HUES48 (cell line): ENCODE data around the gene WDFY4.

Source experiments
- H3K27ac ChIP-seq: one replicate; pipeline ENCODE4 v1.7.0; 2013; ENCODE audit warnings: low read depth, low read length, inconsistent platforms
- H3K27me3 ChIP-seq: 2 replicates; pipeline ENCODE4 v1.6.1; 2013; ENCODE audit warnings: mild to moderate bottlenecking, low read length; ENCODE audit not compliant: control insufficient read depth, insufficient read depth
- H3K36me3 ChIP-seq: 2 replicates; pipeline ENCODE4 v1.6.1; 2013; ENCODE audit warnings: low read length; ENCODE audit not compliant: control insufficient read depth, insufficient read depth
- H3K4me1 ChIP-seq: 2 replicates; pipeline ENCODE4 v1.6.1; 2013; ENCODE audit warnings: mild to moderate bottlenecking, low read length; ENCODE audit not compliant: control insufficient read depth, insufficient read depth
- H3K4me3 ChIP-seq: 2 replicates; pipeline ENCODE4 v1.5.1; 2013; ENCODE audit warnings: mild to moderate bottlenecking, low read depth, low read length
- H3K9ac ChIP-seq: 2 replicates; pipeline ENCODE4 v1.6.1; 2013; ENCODE audit warnings: mild to moderate bottlenecking, low read depth, low read length, moderate library complexity
- H3K9me3 ChIP-seq: 2 replicates; pipeline ENCODE4 v1.6.1; 2013; ENCODE audit warnings: low read length; ENCODE audit not compliant: control insufficient read depth, insufficient read depth

The WDFY4 gene

DNA sequence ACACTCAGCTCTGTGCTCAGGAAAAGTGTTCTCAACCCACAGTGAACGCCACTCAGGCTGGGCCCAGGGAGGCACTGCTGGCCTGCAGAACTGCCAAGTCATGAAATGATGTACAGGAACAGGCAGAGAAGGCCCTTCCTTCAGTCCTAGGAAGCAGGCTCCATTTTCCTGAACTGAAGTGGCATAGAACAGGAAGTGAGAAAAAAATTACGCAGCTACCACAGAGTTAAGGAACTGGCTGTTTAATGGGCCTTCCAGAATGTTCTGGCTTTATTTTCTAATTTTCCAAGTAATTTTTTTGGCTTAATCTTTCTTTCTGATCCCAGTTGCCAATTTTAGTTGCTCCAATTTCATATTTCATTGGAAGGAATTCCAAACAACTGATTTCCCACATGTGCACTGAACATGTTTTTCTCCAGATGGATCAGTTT lies 215.7 kb downstream of the WDFY4 start:
- no peak overlapping the region for H3K4me3 ChIP-seq
- H3K9ac ChIP-seq, result no peak overlapping the region
- H3K9me3 ChIP-seq, result no peaks in the 10 kb centered on the region
- H3K36me3 ChIP-seq, result no peaks in the 10 kb centered on the region
- H3K27me3 ChIP-seq, result no peaks in the 10 kb centered on the region
- H3K27ac ChIP-seq, result no peak overlapping the region
- H3K4me1 ChIP-seq, result no peaks in the 10 kb centered on the region

DNA sequence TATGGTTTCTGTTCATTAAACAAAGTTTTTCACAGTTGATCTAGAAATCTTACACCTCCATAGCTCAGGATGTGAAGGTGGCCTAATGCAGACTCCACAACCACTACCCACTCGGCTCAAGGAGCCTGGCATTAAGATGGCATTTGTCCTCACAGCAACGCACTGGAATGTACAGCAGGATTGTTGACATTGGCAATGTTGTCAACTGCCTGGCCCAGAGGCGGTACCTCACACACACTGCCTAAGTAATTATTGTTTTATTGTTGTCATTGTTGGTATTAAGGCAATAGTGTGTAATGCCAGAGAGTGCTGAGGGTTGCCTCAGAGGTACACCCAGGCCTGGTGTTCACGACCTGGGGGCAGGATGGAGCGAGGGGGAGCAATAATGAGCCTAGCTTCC lies 216.6 kb downstream of the WDFY4 start:
- Histone ChIP-seq H3K36me3 (no peaks in the 10 kb centered on the region), H3K27me3 (no peaks in the 10 kb centered on the region), H3K9ac (no peak overlapping the region)

DNA sequence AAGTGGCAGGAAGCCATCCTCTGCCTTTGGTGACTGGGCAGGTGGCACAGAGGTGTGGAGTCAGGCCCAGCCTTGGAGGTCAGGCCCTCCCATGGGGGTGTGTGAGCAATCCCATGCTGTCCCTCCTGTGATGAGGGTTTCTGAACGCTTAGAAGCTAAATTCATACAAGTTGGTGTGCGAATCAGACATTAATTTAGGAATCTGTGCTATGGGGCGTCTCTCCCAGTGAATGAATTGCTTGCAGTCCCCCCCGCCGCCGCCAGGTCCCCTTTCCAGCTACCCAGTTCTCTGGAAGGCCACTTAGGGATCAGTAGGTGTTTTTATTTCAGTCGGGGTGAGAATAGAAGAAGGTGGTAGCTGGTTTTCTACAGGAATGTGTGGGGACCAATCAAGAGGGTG lies 217.4 kb downstream of the WDFY4 start:
- H3K36me3 ChIP-seq, result no peaks in the 10 kb centered on the region
- H3K27ac ChIP-seq, result no peak overlapping the region
- H3K4me3 ChIP-seq, result no peak overlapping the region
- no peak overlapping the region for H3K9ac ChIP-seq
- H3K27me3 ChIP-seq, result no peaks in the 10 kb centered on the region
- H3K4me1 ChIP-seq, result peaks cover 4% of the 10 kb centered on the region; the same call in 1 of the 2 replicates
- no peaks in the 10 kb centered on the region for H3K9me3 ChIP-seq

More for the DNA sequence above, 216.6 kb downstream of the WDFY4 start:
- Histone ChIP-seq H3K27ac (no peak overlapping the region), H3K4me1 (peaks cover 2% of the 10 kb centered on the region; the same call in 1 of the 2 replicates), H3K9me3 (no peaks in the 10 kb centered on the region), H3K4me3 (no peak overlapping the region)

DNA sequence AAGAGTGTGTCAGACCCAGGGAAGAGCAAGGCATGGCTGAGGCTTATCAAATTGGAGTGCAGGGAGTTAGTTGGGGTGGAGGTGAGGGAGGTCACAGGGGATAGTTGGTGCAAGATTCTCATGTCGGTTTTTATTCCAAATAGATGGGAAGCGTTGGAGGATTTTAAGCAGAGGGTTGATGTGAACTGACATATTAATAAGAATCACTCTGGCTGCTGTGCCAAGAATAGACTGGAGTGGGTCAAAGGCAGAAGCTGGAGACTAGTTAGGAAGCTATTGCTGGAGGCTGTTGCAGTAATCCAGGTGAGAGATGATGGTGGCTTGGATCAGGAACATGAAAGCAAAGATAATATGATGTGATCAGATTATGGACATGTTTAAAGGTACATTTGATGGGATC lies 218.5 kb downstream of the WDFY4 start:
- no peak overlapping the region for H3K27ac ChIP-seq
- H3K9ac ChIP-seq, result no peak overlapping the region
- H3K27me3 ChIP-seq, result no peaks in the 10 kb centered on the region
- H3K4me3 ChIP-seq, result no peak overlapping the region
- no peaks in the 10 kb centered on the region for H3K9me3 ChIP-seq
- peaks cover 4% of the 10 kb centered on the region; the same call in 1 of the 2 replicates for H3K4me1 ChIP-seq
- H3K36me3 ChIP-seq, result no peaks in the 10 kb centered on the region

DNA sequence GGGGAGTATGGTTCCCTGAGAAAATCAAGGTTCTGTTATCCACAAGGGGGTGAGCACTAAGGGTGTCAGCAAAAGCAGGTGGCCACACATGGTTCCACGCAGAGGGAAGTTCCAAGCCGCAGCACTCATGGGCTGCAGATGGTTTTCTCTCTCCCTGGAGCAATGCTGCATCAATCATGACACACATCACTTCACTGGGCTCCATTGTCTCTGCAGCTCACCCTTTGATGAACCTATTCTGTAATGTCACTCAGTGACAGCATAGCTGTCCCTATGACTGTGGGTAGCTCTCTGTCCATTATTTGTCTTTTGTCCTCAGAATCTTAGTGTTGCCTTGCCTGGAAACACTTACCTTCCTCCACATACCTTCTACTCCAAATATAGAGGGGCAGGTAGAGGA lies 220.2 kb downstream of the WDFY4 start:
- Histone ChIP-seq H3K27me3 (no peaks in the 10 kb centered on the region), H3K4me1 (peaks cover 4% of the 10 kb centered on the region; the same call in 1 of the 2 replicates), H3K27ac (no peak overlapping the region), H3K36me3 (no peaks in the 10 kb centered on the region), H3K9me3 (no peaks in the 10 kb centered on the region), H3K4me3 (no peak overlapping the region), H3K9ac (no peak overlapping the region)

DNA sequence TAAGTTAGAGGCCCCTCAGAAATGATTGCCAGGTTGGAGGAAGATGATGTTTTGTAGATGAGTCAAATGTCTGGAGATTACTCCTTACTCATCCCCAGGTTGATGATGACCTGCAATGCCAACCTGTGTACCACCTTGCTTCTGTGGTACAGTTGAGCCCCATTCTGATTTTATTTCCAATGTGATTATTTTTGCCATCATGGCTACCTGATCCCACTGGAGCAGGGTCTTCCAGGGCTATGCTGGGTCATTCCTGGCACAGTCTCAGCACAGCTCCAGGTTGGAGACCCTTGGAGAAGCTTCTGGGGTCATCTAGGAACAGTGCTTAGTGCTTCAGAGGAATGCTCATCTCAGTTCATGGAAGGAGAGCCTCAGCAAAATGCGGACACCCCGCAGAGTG lies 220.6 kb downstream of the WDFY4 start:
- Histone ChIP-seq H3K4me1 (peaks cover 4% of the 10 kb centered on the region; the same call in 1 of the 2 replicates), H3K9ac (no peak overlapping the region), H3K27ac (no peak overlapping the region), H3K27me3 (no peaks in the 10 kb centered on the region), H3K4me3 (no peak overlapping the region), H3K36me3 (no peaks in the 10 kb centered on the region), H3K9me3 (no peaks in the 10 kb centered on the region)

DNA sequence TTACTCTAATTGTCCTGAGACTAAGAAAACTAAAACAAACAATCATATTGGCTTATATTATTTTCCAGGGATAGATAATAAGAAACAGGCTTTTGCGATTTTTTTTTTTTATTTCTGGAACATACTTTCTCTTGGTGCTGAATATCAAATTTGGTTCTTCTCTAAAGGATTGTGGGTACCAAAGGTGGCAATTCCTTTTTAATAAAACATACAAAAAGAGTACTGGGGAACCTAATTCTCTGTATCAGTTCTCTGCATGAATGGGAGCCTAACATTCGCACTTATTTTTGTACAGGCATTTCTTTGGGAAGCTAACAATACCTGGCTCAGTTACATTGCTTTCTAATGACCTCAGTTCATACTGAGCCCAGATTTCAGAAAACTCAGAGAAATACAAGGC lies 222.2 kb downstream of the WDFY4 start:
- H3K36me3 ChIP-seq, result no peaks in the 10 kb centered on the region
- H3K9ac ChIP-seq, result no peak overlapping the region
- H3K27me3 ChIP-seq, result no peaks in the 10 kb centered on the region

DNA sequence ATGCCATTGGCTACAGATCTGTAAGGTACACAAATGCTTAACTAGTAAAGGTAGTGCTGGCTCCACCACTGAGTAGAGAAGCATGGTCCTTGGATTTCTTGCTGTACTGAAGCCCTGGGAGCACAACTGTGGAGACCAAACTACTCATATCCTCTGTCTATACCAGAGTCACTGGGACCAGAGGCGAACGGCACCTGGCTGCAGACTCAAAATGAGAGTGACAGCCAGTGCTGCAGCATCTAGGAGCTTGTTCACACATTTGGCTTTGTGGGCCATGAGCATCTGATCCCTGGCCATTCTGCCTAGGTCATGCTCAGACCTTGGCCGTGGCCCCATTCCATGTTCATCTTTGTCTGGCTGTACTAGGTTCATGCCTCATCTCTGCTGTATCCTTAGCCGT lies 223.1 kb downstream of the WDFY4 start:
- no peak overlapping the region for H3K4me3 ChIP-seq
- no peaks in the 10 kb centered on the region for H3K9me3 ChIP-seq
- no peaks in the 10 kb centered on the region for H3K36me3 ChIP-seq
- H3K27ac ChIP-seq, result no peak overlapping the region
- H3K9ac ChIP-seq, result no peak overlapping the region
- peaks cover 4% of the 10 kb centered on the region; the same call in 1 of the 2 replicates for H3K4me1 ChIP-seq
- no peaks in the 10 kb centered on the region for H3K27me3 ChIP-seq

More for the DNA sequence above, 222.2 kb downstream of the WDFY4 start:
- no peaks in the 10 kb centered on the region for H3K9me3 ChIP-seq
- no peak overlapping the region for H3K27ac ChIP-seq
- no peak overlapping the region for H3K4me3 ChIP-seq
- peaks cover 4% of the 10 kb centered on the region; the same call in 1 of the 2 replicates for H3K4me1 ChIP-seq

DNA sequence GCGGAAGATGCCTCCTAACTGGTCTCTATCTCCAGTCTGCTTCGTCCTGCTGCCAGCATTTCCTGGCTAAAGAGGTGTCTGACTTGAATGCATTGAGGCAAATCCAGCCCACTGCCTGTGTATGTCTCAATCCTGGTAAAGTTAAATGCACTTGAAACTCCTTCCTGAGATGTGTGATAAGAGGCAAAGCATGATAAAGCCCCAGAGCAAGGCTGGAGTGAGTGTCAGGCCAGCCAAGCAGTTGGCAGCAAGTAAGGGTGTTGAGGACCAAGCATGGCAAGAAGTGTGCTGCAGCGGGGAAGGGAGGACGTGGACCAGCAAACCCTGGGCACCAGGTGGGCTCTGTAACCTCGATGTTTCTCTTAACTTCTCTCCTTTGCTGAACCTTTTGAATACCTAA lies 225.9 kb downstream of the WDFY4 start:
- H3K4me1 ChIP-seq, result peaks cover 4% of the 10 kb centered on the region; the same call in 1 of the 2 replicates
- no peaks in the 10 kb centered on the region for H3K27me3 ChIP-seq
- no peak overlapping the region for H3K9ac ChIP-seq
- H3K4me3 ChIP-seq, result no peak overlapping the region
- no peaks in the 10 kb centered on the region for H3K36me3 ChIP-seq
- no peak overlapping the region for H3K27ac ChIP-seq
- no peaks in the 10 kb centered on the region for H3K9me3 ChIP-seq

DNA sequence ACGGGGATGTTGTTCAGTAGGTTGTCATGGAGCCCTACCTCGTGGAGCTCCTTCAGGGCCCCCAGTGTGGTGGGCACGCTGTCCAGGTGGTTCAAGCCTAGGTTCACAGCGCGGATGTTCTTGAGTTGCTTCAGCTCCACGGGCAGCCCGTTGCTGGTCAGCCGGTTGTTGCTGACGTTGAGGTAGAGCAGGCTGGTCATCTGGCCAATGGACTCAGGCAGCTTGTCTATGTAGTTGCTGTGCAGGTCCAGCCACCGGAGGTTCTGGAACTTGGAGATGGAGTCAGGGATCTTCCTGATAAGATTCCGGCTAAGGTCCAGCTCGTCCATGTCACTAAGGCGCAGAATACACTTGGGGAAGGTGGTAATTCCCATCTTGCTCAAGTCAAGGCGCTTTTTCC lies 229.0 kb downstream of the WDFY4 start:
- Histone ChIP-seq H3K27ac (no peak overlapping the region), H3K9me3 (no peaks in the 10 kb centered on the region), H3K36me3 (no peaks in the 10 kb centered on the region), H3K4me3 (no peak overlapping the region), H3K4me1 (no peaks in the 10 kb centered on the region), H3K27me3 (no peaks in the 10 kb centered on the region), H3K9ac (no peak overlapping the region)

DNA sequence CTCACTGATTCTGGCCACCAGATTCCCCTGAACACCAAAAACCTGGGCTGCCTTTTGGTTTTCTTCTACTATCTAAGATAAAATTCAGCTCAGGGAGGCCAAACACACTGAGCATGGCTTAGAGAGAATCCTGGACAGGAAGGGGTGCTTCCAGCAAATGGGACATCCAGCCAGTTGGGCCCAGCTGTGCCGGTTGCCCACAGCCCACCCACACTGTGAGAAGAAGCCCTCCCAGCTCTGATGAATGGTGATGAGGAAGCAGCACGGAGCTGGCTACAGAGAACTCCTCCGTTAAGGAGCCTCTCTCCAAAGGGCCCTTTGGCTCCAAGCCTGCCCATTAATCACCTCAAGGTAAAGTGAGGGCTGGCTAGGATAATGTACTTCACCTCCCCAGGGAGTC lies 239.1 kb downstream of the WDFY4 start:
- H3K27ac ChIP-seq, result no peak overlapping the region
- H3K27me3 ChIP-seq, result no peaks in the 10 kb centered on the region
- peaks cover 3% of the 10 kb centered on the region; the same call in 1 of the 2 replicates for H3K4me1 ChIP-seq
- H3K9ac ChIP-seq, result no peak overlapping the region
- H3K4me3 ChIP-seq, result no peak overlapping the region
- H3K36me3 ChIP-seq, result no peaks in the 10 kb centered on the region
- H3K9me3 ChIP-seq, result no peaks in the 10 kb centered on the region

DNA sequence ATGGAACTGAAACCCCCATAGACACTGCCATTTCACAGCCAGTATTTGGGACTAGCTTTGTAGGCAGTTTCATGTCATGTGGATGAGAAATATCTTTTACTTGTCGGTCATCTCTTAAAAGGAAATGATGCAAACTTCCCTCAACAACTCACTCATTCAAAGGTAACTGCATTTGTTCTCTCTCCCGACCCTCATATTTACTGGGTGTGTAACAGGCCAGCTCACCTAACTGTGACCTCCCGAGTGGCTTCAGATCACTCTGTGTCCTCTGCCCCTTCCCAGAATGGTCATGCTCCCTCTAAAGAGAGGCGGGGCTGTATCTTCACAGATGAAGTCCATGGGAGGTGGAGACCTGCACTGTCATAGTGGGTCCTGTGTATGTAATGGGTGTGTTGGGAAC lies 240.3 kb downstream of the WDFY4 start:
- H3K9me3 ChIP-seq, result no peaks in the 10 kb centered on the region
- no peaks in the 10 kb centered on the region for H3K27me3 ChIP-seq
- peaks cover 3% of the 10 kb centered on the region; the same call in 1 of the 2 replicates for H3K4me1 ChIP-seq
- no peak overlapping the region for H3K9ac ChIP-seq
- no peak overlapping the region for H3K27ac ChIP-seq
- no peak overlapping the region for H3K4me3 ChIP-seq
- H3K36me3 ChIP-seq, result no peaks in the 10 kb centered on the region
